Kidney epithelial cell (primary cell): ENCODE measurements around the gene ELOVL7. TPM values are rescaled to one million over a fixed set of nuclear protein-coding genes. Genes with fewer than 3 reads are reported as not detected.
"Not testable (repeated sequence)": the region's sequence is repeated elsewhere in the genome, so short reads cannot be mapped to it uniquely, and the experiment has no call there.

Experiments used
- DNase-seq: peaks from one replicate; pipeline ENCODE4 v3.0.0-alpha.2; 2010; ENCODE audit warnings: low read depth
- H3K27me3 ChIP-seq: 2 replicates; pipeline ENCODE4 v1.6.0; 2011; ENCODE audit warnings: low read length; ENCODE audit not compliant: control insufficient read depth, insufficient read depth
- H3K36me3 ChIP-seq: 2 replicates; pipeline ENCODE4 v1.5.1; 2011; ENCODE audit warnings: low read length; ENCODE audit not compliant: control insufficient read depth, insufficient read depth
- H3K4me3 ChIP-seq: 2 replicates; pipeline ENCODE4 v1.5.1; 2011; ENCODE audit warnings: low read depth, mild to moderate bottlenecking, control low read depth, low read length
- CTCF ChIP-seq: IDR thresholded peaks from 2 replicates; pipeline ENCODE4 v1.5.1; 2011; ENCODE audit warnings: mild to moderate bottlenecking, moderate library complexity, low read length, control low read depth, inconsistent platforms; ENCODE audit not compliant: insufficient read depth, poor library complexity, severe bottlenecking
- total RNA-seq: library from RNA; depleted of rRNA; stranded (reverse); fragments of >200 nt; gene quantifications from 2 replicates; pipeline ENCODE4 v1.2.3, GENCODE V29; 2015

ELOVL7 gene
- total RNA-seq, 1 donor from 2014 or later: 35.3 TPM

GRCh38 chr5:60740322-60740721, 103.7 kb downstream of the ELOVL7 start:
- Histone ChIP-seq H3K36me3 (no peaks in the 10 kb centered on the region), H3K27me3 (no peaks in the 10 kb centered on the region), H3K4me3 (no peak overlapping the region)
- no peak for TF ChIP-seq CTCF
- no peak for DNase-seq

- no peaks in the 10 kb centered on the region for H3K27me3 ChIP-seq
- TF ChIP-seq CTCF: no peak
- H3K36me3 ChIP-seq: no peaks in the 10 kb centered on the region
- H3K4me3 ChIP-seq: no peak overlapping the region
- no peak for DNase-seq
Measured at GRCh38 chr5:60738933-60739332, 105.1 kb downstream of the ELOVL7 start.

GRCh38 chr5:60738461-60738860, 105.6 kb downstream of the ELOVL7 start:
- DNase-seq: no peak
- Histone ChIP-seq H3K4me3 (no peak overlapping the region), H3K27me3 (no peaks in the 10 kb centered on the region), H3K36me3 (no peaks in the 10 kb centered on the region)
- TF ChIP-seq CTCF: no peak

- DNase-seq, H3K27me3 ChIP-seq, H3K36me3 ChIP-seq, H3K4me3 ChIP-seq: not testable (repeated sequence)
Measured at GRCh38 chr5:60730858-60731257, 113.2 kb downstream of the ELOVL7 start.

GRCh38 chr5:60727033-60727679, 116.9 kb downstream of the ELOVL7 start:
- no peak for TF ChIP-seq CTCF
- Histone ChIP-seq H3K4me3 (no peak overlapping the region), H3K27me3 (no peaks in the 10 kb centered on the region), H3K36me3 (no peaks in the 10 kb centered on the region)
- no peak for DNase-seq

GRCh38 chr5:60724126-60724525, 119.9 kb downstream of the ELOVL7 start:
- no peaks in the 10 kb centered on the region for H3K36me3 ChIP-seq
- DNase-seq: no peak
- no peak overlapping the region for H3K4me3 ChIP-seq
- H3K27me3 ChIP-seq: no peaks in the 10 kb centered on the region
- no peak for TF ChIP-seq CTCF
